GM20000 (cell line): ENCODE results near the gene HOXD9.

Experiments used
- DNase-seq: peaks from one replicate; pipeline ENCODE4 v3.0.0; 2012; ENCODE audit warnings: low spot score
- CTCF ChIP-seq: IDR thresholded peaks from 2 replicates; pipeline ENCODE4 v1.5.1; 2012; ENCODE audit warnings: mild to moderate bottlenecking, control low read depth; ENCODE audit errors: extremely low read depth, missing control alignments

The HOXD9 gene

GRCh38 chr2:176101216-176101830 lies 21.2 kb upstream of the HOXD9 start:
- TF ChIP-seq CTCF = no peak
- DNase-seq = no peak

- no peak for TF ChIP-seq CTCF
- DNase-seq = no peak
Observed at GRCh38 chr2:176101842-176102241, 20.7 kb upstream of the HOXD9 start.

GRCh38 chr2:176102309-176102866 lies 20.1 kb upstream of the HOXD9 start:
- no peak for TF ChIP-seq CTCF
- no peak for DNase-seq

- TF ChIP-seq CTCF = no peak
- no peak for DNase-seq
Observed at GRCh38 chr2:176103194-176103593, 19.3 kb upstream of the HOXD9 start.

DNA sequence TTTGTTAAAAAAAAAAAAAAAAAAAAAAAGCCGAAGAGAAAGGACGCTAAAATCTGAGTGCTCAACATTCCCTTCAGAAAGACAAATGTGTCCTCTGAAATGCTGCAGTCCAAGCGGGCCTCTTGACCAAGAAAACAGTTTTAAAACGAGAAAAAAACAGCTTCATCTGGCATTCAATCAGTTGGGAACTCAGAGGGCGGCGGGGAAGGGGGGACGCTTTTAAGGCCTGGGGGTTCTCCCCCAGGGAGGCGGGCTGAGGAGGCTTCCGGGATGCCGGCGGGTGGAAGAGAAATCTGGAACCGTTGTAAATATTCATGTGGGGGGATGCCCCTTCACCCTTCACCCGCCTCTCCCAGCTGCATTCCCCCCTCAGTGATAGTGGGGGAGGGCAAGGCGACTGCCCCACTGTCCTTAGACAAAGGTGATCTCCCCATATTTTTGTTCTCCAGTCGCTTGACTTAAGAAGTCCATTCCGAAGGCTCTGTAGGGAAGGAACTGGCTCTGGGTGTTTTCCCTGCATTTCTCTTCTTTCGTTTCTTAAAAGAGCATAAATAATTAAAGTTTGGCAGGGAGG lies 18.7 kb upstream of the HOXD9 start:
- TF ChIP-seq CTCF = no peak
- no peak for DNase-seq

GRCh38 chr2:176104316-176105077 lies 18.0 kb upstream of the HOXD9 start:
- TF ChIP-seq CTCF = no peak
- DNase-seq = no peak
